Erythroblast (primary cell): ENCODE data around the gene NCKAP5.

Experiments used
- GATA1 ChIP-seq: IDR thresholded peaks from 2 replicates; pipeline ENCODE4 v1.6.1; 2011; ENCODE audit warnings: low read depth, mild to moderate bottlenecking, control low read depth, low read length, moderate library complexity
- POLR2A ChIP-seq: IDR thresholded peaks from 2 replicates; pipeline ENCODE4 v1.6.1; 2011; ENCODE audit warnings: mild to moderate bottlenecking, low read length

DNA sequence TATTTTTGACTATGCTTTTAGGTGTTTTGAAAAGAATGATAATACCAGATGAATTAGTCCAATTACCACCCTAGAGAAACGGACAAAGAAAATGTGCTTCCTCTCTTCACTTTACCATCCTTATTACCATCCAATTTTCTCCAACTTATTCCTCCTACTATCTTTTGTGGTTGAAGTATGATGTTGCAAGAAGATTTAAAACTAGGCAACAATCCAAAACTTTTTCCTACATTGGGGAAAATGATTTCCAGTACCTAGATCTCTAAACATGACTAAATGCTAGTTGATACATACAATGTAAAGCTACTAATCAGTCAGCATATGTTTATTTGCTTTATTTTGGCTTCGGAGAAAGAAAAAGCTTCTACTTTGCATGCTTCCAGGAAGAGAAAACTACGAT, 543.3 kb downstream of the NCKAP5 start:
- TF ChIP-seq POLR2A (no peak), GATA1 (no peak)
